Astrocyte of the hippocampus (primary cell): ENCODE data around the gene CNOT4.
"Not testable (repeated sequence)": the region's sequence is repeated elsewhere in the genome, so short reads cannot be mapped to it uniquely, and the experiment has no call there.

Experiments used
- DNase-seq: peaks from one replicate; pipeline ENCODE4 v3.0.0; 2011; ENCODE audit warnings: low read depth, low spot score

CNOT4 gene

DNA sequence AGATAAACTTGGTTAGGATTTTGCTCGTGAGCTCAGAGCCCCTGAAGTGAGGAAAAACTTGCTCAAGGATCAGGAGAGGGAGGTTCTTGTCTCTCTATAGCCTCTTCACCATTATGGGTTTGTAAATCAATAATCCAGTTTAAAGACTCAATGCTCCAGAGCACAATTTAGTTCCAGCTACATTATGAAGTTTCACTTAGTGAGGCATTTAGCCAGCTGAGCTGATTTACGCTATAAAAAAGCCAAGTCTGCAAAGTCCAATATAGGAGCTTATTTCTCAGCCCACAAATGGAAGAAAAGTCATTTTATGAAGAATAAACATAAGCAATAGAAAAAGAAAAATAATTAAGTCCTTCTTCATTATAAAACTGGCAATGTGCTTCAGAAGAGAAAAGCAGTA, 145.7 kb downstream of the CNOT4 start:
- no peak for DNase-seq

DNA sequence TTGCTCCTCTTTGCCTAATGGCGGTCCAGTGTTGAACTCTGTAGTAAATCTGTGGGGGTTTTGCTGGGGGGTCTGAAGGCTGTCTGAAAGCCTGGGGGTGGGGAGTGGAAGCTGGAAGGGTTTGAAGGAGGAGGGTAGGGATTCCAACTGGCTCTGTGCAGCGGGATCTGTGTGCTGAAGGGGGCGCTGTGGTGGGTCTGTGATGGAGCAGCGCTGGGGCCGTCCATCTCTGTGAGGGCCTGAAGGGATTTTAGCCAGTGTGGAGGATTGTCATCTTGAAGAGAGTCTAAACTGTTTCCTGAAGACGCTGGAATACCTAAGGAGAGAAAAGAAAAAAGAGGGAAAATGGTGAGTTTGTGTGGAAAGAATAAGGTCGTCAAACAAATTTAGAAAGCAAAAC, 147.0 kb downstream of the CNOT4 start:
- no peak for DNase-seq

DNA sequence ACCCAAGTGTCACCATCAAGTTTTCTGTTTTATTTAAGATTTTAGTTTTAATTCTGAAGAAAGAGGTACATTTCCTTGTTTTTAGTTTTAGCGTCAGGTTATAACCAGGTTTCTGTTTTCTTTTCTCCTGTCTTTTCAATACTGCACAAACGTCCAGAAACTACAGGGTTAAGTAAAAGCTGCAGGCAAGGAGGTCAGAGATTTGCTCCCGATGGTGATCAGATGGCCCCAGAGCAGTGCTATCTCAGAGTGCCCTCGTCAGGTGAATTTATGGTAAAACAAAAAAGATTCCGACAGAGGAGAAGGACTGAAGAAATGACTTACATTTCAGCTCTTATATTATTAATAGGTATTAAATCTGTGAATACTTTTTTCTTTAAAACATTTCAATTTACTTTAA, 148.1 kb downstream of the CNOT4 start:
- DNase-seq: no peak

DNA sequence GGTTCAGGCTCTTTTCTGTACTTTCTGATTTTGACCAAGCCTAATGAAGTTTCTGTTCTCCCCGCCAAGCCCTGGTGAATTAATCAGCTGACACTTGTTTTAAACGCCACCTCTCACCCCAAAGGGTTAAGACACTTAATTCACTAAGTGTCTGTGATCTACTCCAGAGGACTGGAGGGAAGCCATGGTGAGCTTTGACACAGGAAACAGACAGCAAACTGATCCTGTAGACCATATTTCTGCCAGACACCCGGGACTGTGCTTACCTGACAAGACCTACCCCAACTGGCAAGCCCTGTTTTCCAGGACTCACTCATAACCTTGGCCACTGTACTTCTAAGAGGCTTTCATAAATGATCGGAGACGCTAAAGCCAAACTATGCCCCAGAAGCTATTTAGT, 150.3 kb downstream of the CNOT4 start:
- DNase-seq: no peak

DNA sequence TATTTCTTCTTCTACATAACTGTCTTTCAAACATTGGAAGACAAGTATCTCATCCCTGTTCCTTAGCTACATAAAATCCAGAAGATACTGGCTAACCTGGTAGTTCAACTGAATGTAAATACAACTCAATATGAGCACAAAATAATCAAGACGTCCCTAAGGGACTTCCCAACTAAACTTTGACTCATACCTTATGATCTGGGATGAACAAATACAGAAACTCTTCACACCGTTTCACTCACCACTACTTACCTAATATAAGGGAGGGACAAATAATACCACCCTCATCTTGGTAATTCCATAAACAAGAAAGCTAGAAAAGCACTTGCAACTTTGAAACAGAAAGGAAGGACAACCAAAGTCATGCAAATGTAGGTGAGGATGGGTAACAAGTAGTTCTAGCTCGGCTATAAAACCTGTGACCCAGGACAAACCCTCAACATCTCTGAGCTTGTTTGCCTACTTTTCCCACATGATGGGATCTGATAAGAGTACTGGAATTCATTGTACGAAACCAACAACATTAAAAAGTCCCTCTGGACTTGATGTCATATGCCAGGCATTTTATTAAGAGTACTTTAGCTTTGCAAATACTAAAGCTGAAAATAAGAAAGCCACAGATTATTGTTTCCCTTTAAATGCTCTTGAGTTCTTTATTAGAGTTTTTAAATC, 154.4 kb downstream of the CNOT4 start:
- DNase-seq: no peak

DNA sequence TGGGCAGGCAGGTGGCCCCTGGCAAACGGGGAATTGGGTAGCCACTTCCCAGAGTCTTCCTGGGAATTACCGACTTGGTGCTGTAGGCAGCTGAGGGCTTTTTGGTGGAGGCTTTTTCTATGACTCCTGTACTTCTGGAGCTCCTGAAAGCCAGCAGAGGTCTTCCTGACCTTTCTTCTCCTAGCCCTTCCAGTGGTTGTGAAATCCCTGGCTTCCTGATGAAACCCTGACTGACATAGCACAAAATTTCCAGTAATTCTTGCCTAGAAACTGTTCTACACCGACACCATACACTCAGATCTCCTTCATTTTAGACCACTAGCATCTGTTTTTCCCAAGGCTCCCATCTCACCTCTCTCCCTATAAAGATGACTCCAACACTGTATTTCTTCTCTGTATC, 156.1 kb downstream of the CNOT4 start:
- no peak for DNase-seq

DNA sequence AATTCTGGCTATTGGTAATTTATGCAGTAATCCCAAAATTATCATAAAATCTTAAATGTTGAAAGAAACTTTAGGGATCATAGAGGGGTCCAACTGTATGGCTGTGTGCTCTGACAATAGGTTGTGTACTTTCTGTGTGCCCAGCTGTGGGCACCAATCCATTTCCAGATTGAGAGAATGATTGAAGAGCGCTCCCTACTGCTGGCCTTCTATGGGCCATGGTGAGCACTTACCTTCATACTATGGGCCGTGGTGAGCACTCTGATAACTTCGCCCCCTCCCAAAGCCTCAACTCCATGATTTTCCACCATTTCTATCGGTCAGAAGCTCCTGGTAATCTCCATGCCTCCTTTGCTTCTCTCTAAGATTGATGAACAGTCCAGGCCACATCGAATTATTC, 157.6 kb downstream of the CNOT4 start:
- DNase-seq: no peak

DNA sequence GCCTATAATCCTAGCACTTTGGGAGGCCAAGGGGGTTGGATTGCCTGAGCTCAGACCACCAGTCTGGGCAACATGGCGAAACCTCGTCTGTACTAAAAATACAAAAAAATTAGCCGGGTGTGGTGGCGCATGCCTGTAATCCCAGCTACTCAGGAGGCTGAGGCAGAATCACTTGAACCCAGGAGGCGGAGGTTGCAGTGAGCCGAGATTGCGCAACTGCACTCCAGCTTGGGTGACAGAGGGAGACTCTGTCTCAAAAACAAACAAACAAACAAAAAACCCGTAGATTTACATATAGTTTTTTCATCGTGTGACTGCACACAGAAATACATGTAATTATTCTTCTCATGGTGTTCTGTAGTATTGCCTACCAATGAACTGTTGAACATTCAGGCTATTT, 158.8 kb downstream of the CNOT4 start:
- DNase-seq: not testable (repeated sequence)

DNA sequence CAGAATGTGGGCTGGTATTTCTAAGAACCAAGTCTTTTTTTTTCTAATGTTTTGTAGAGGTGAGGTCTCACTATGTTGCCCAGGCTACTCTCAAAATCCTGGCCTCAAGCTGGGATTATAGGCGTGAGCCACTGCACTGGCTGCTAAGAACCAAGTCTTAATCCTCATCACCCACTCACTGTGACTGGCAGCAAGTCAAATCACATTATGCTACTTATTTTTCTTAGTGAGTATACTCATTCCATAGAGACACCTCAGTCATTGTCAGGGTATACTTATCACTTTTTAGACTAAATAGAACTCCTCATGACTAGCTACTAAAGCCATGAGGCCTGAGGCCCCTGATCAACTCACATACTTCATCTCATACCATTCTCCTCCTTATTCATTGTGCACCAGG, 160.2 kb downstream of the CNOT4 start:
- DNase-seq: peak; percentile 32

DNA sequence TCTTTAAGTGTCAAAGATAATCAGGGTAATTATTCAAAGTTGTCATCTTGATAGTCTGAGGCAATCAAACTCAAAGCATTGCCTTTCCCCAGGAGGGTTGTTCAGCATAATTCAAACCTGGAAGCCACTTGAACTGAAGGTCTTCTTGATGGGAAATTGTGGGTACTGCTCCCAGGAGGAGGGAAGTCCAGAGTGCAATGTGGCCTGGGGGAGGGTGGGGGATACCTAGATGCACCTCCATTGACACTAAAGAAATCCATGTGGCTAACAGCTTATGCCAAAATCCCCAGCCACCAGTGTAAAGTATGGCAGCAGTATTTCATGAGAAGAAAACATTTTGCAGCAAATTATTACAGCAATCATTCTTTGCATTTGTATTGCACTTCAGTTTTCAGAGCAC, 161.4 kb downstream of the CNOT4 start:
- DNase-seq: no peak

DNA sequence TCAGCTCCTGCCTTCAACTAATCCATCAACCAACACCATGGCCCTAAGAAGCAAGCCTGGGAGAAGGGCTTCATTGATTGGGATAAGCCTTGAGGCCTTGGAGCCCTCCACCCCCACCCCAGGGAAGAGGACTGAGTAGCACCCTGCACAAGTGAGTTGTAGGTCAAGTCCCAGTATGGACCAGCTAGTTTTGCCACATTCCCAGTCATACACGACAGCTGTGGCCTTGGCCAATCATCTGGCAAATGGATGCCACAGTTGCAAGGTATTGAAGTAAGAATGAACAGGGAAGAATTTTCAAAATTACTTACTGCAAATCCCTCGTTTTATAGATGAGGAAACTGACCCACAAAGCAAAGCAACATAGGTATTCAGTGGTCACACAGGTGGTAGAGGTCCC, 166.5 kb downstream of the CNOT4 start:
- DNase-seq: no peak

DNA sequence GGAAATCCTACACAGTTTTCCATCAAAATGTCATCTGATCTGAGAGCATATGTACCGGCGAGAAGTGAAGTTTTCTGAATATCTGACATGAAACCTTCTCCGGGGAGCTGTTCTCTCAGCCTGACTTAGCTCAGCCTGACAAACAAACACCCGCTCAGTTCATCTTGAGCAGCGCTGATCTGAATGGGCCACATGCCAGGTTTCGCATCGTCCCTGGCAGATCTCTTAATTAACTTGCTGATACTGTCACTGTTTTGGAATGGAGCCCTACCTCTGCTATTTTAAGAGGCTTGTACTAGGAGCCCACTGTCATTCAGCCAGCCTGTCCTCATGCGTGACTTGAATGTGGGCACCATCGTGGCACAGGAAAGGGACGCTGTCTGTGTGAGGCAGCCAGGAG, 167.0 kb downstream of the CNOT4 start:
- peak; percentile 22 for DNase-seq

DNA sequence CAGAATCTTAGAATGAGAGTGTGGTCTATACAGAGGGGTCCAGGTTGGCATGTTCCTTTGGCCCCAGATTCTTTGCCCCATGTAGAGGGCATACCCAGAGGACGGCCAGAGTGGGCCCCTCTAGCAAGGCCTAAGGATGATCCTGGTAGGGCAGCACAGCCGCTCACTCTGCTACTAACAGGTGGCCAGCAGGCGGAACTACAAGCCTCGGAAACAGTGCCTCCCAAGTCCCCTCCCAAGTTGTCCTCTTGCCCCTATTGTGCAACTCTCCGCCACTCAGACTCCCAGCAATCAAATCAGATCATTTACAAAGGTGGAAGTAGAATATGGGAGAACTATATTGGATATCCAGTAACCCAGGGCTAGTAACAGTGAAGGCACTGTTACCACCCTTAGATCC, 168.9 kb downstream of the CNOT4 start:
- no peak for DNase-seq

DNA sequence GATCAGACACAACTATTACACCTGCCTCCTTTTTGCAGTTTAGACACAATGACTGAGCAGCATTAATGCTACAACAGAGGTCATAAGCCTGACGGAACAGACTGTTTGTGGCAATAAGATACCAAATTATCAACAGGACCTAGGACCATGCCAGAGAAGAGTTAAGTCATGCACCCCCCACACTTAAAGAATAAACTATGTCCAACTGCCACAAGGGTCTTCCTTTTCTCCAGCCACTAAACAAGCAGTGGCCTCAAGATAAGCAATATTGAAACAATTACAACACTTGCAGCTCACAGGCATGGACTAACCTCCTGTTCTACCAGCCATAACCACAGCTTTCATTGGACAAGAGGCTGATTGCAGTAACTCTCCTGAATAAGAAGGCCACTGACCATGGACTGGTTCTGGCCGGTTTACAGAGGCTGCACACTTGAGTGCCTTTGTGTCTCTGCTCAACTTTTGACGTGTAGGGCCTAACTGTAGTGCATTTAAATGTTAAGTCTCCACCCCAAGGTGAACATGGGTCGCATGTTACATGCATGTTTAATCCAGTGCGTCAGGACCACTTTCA, 171.8 kb downstream of the CNOT4 start:
- DNase-seq: no peak

DNA sequence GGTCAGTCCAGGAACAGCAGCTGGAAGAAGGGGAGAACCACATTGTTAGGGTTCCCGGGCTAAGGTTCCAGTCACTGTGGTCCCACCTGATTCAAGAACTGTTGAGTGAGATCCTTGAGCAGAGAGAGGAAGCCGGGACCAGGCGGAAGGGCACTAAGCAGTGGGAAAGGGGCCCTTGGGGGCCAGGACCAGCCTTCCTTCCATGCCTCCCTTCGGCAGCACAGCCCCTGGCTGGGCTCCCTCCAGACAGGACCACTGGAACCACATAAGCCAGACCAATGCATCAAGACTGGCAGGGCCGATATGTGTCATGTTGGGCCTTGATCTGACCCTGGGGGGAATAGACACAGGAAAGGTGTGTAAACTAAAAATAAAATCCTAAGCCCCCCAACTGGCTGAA, 172.4 kb downstream of the CNOT4 start:
- DNase-seq: no peak

DNA sequence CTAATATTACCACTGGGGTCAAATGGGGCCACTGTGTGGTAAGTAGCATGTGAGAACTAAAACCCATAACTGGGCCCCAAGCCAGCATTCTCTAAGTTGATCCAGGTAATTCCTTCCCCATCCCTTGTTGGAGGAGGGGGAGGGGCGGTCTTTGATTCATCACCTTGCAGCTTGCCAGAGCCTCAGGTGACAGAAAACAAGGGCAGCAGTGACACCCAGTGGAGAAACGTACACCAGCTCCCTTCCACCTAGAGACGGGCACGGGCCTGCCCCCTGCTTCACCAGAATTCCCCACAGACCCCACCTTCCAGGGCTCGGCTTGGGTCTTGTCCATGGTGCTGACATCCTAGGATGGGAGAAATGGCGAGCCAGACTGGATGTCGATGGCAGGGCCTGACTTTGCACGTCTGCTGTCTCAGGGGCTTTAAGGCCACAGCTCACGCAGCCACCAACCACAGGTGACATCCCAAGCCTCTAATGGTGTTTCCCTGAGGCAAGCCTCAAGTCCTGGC, 174.2 kb downstream of the CNOT4 start:
- DNase-seq: peak; percentile 93

DNA sequence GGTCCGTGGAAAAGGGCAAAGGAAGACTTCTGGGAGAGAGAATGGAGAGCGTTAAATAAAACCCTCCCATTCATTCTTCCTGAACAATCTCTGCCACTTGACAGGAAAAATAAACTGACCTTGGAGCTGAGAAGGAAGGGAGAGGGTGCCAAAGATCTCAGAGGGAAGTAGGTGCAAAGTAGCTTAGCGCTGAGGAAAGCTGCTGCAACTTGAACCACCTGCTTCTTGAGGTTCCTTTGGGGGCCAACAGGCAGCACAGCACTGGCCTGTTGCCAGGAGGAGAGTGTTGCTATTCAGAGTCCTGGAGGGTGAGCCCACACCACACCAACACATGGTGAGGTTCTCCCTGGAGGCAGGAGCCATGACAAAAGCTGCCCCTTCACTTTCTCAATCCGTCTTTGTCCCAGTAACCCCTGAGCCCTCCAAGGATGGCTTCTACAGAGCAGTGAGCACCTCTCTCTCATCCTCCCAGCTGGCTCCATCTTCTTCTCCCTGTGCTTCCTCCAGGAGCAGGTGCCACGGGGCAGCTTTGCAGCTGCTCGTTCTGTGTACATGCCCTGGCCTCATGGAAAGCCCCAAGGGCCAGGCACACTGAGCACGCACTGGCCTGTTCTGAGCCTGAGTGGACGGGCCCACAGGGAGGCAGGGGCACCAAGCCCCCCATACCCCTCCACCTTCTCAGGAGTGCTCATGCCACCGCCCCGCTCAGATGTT, 174.9 kb downstream of the CNOT4 start:
- DNase-seq: no peak

DNA sequence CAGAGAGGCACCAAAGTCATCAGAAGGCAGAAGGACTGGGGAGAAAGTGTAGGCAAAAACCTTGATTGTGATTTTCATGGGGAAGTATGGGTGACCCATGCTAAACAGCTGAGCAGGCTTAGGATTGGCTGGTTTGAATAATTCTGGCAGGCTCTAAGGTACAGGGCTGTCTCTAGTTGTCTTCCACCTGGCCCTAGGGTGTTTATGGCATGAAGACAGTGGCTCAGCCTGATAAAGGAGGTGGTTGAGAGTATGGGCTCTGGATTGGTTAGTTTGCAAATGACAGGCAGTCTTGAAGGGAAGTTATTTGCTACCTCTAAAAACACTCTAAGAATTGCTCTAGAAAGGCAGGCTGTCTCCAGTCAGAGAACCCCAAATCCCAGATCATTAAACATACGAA, 176.0 kb downstream of the CNOT4 start:
- no peak for DNase-seq

DNA sequence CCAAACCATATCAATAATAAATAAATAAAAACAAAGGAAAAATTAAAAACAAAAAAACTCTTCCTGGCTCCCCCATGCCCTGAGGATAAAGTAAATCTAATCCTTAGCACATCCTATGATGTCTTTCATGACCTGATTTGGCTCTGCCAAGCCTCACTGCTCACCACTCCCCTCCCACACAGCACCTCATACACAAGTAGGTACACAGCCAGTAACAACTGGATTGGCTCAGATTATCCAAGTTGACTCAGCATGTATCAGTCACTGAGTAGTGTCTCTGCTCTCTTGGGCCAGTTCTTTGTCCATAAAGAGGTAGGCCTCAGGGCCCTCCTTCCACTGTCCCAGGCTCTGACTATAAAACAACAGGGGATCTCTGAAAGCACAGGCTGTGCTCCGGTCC, 176.7 kb downstream of the CNOT4 start:
- no peak for DNase-seq

DNA sequence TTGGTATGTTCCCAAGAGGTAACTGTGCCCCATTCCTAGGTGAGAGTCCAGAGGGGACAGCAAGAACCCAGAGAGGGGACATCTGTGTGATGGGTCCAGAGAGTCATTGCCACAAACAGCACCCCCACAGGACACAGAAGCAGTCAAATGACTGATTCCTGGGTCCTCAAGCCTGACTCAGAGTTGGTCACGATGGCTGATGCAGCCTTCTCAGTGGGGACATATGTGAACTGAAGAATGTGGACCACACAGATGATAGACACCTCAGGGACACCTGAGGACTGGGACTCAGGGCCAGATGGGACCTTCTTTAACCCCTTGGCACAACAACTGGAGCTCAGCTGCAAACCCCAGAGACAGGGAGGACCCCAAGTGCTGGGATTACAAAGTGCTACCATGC, 179.8 kb downstream of the CNOT4 start:
- no peak for DNase-seq

DNA sequence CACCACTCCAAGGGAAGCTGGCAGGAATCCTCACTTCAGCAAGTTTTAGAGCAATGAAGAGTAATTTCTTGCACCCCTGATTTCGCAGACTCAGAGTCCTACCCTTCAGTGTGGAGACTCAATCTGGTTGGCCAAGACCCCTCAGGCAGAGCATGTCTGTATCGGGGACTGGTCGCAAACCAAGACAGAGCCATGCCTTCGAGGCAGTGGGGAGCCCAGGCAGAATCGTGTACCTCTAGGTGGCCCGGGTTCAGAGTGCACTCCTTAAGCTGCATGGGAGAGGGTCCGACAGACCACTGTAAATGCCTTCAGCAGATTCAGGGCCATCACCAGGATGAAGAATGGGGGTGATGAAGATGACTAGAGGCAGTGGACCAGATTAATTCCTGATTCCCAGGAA, 181.4 kb downstream of the CNOT4 start:
- DNase-seq: no peak

DNA sequence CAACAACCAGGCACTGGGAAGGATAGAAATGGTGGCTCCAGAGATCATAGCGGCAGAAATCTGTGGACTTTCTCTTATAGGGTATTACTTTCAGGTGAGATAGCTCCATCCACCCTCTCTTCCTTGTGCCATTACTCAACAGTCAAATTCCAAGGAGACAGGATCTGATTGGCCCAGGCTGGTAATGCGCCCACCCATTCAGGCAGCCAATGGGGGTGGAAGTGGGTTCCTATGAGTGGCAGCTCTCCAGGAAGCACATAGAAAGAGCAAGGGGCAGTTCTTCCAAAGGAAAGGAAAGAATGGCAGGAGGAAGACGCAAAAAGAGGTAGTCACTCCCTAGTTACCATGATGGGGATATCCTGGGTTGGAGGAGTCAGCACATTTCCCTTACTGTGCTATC, 181.8 kb downstream of the CNOT4 start:
- no peak for DNase-seq

DNA sequence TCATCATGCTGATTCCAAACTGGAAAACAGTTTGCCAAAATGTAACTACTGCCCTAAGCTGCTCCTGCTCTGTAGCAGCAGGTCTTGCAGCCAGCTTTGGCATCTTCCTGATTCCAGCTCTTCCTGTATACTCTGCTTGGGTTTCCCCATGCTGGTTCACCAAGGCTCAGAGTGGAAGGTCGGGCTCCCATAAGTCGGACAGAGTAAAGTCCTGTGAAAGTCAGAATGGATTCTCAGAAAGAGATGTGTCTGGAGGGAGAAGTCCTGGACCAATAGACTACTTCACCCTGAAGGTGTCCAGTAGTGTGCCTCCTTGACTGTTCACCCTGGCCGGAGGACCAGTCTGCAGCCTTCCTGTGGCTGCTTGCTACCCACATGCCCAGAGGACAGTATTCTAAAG, 182.4 kb downstream of the CNOT4 start:
- DNase-seq: no peak
